Peyer's patch (tissue), 4 donors: ENCODE data around the gene GORASP1. TPM values are rescaled to one million over a fixed set of nuclear protein-coding genes. Genes with fewer than 3 reads are reported as not detected.

Experiments used
- DNase-seq, 3 donors: peaks; one replicate each; pipeline ENCODE4 v3.0.0-alpha.2; 2017 to 2019
- H3K27ac ChIP-seq, 4 donors: fragments of 200-600 bp; sonication (generic); one replicate each; pipeline ENCODE4 v1.5.1; 2016 to 2019
- H3K27me3 ChIP-seq, 2 donors: fragments of 200-600 bp; sonication (generic); one replicate each; pipeline ENCODE4 v1.5.1; 2019
- H3K36me3 ChIP-seq, 3 donors: fragments of 200-600 bp; sonication (generic); one replicate each; pipeline ENCODE4 v1.5.1; 2016 to 2019
- H3K4me1 ChIP-seq, 4 donors: fragments of 200-600 bp; sonication (generic); one replicate each; pipeline ENCODE4 v1.5.1; 2016 to 2019
- H3K4me3 ChIP-seq, 4 donors: fragments of 200-600 bp; sonication (generic); 1 replicate in 3 of 4; 2 replicates in 1 of 4; pipeline ENCODE4 v1.5.1; 2016 to 2019; ENCODE audit warnings: mild to moderate bottlenecking in 1 of 4
- H3K9me3 ChIP-seq, 4 donors: fragments of 200-600 bp; sonication (generic); one replicate each; pipeline ENCODE4 v1.5.1; 2016 to 2019; ENCODE audit warnings: mild to moderate bottlenecking in 1 of 4
- POLR2A ChIP-seq, 2 donors: fragments of 450-650 bp; IDR thresholded peaks; one replicate each; pipeline ENCODE4 v1.5.1; 2017; ENCODE audit warnings: antibody characterized with exemption in 2 of 2, mild to moderate bottlenecking in 2 of 2, moderate library complexity in 2 of 2
- total RNA-seq, 4 donors: library from RNA; depleted of rRNA; stranded (reverse); fragments of >200 nt; gene quantifications; one replicate each; pipeline ENCODE4 v1.1.0, GENCODE V29; 2016
- TF ChIP-seq, protein P1 (sequence below), 6 experiments: fragments of 450-650 bp in 4 of 6; fragments of 200-600 bp in 2 of 6; sonication (generic) in 1 of 6; IDR thresholded peaks; one replicate each; pipeline ENCODE4 v1.5.1; 2017 to 2019; ENCODE audit warnings: antibody characterized with exemption in 6 of 6, mild to moderate bottlenecking in 3 of 6, moderate library complexity in 1 of 6

GORASP1 gene
- total RNA-seq, 4 donors from 2014 or later, result 85.8 to 145 (median 128) TPM

- no peak for DNase-seq
- no peak for TF ChIP-seq POLR2A (IDR thresholded peaks at IDR 0.05)
- TF ChIP-seq, protein P1, sequence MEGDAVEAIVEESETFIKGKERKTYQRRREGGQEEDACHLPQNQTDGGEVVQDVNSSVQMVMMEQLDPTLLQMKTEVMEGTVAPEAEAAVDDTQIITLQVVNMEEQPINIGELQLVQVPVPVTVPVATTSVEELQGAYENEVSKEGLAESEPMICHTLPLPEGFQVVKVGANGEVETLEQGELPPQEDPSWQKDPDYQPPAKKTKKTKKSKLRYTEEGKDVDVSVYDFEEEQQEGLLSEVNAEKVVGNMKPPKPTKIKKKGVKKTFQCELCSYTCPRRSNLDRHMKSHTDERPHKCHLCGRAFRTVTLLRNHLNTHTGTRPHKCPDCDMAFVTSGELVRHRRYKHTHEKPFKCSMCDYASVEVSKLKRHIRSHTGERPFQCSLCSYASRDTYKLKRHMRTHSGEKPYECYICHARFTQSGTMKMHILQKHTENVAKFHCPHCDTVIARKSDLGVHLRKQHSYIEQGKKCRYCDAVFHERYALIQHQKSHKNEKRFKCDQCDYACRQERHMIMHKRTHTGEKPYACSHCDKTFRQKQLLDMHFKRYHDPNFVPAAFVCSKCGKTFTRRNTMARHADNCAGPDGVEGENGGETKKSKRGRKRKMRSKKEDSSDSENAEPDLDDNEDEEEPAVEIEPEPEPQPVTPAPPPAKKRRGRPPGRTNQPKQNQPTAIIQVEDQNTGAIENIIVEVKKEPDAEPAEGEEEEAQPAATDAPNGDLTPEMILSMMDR (IDR thresholded peaks at IDR 0.05), result no peak
- Histone ChIP-seq H3K36me3 (peaks cover 0 to 4% (median 0%) of the 10 kb centered on the region in 3 donors), H3K27me3 (no peaks in the 10 kb centered on the region), H3K4me1 (peaks cover 0 to 14% (median 2%) of the 10 kb centered on the region in 4 donors), H3K27ac (no peak overlapping the region), H3K9me3 (no peaks in the 10 kb centered on the region), H3K4me3 (no peak overlapping the region)
Measured at GRCh38 chr3:39118931-39119660, 11.7 kb upstream of the GORASP1 start.

DNA sequence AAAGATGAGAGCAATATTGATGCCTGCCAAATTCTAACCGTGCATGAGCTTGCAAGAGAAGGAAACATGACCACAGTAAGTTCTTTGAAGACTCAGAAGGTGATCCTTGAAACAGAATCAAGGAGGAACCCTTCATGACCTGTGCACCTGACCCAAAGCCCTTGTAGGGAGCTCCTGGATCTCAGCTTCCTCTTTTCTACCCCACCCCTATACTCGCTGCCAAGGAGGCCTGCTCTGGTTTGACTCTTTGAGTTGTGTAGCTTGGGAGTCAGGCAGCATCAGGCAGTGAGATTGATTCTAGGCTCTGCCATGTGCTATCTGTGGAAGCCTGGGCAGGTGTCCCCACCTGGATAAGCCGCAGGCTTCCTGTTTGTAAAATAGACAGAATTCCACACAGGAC lies 10.7 kb upstream of the GORASP1 start:
- Histone ChIP-seq H3K9me3 (no peaks in the 10 kb centered on the region), H3K36me3 (peaks cover 0 to 4% (median 0%) of the 10 kb centered on the region in 3 donors), H3K4me1 (peaks cover 0 to 14% (median 2%) of the 10 kb centered on the region in 4 donors), H3K27ac (no peak overlapping the region), H3K27me3 (no peaks in the 10 kb centered on the region), H3K4me3 (no peak overlapping the region)
- TF ChIP-seq POLR2A (IDR thresholded peaks at IDR 0.05), result no peak
- TF ChIP-seq, protein P1 (IDR thresholded peaks at IDR 0.05), result no peak
- no peak for DNase-seq

GRCh38 chr3:39115870-39116269 lies 8.4 kb upstream of the GORASP1 start:
- Histone ChIP-seq H3K4me1 (no peaks in the 10 kb centered on the region), H3K4me3 (no peak overlapping the region), H3K36me3 (peaks cover 0 to 4% (median 0%) of the 10 kb centered on the region in 3 donors), H3K27ac (no peak overlapping the region), H3K9me3 (no peaks in the 10 kb centered on the region), H3K27me3 (no peaks in the 10 kb centered on the region)
- TF ChIP-seq, protein P1 (IDR thresholded peaks at IDR 0.05), result no peak
- TF ChIP-seq POLR2A (IDR thresholded peaks at IDR 0.05), result no peak
- DNase-seq, result peak in 1 of 3 donors; percentile 34

DNA sequence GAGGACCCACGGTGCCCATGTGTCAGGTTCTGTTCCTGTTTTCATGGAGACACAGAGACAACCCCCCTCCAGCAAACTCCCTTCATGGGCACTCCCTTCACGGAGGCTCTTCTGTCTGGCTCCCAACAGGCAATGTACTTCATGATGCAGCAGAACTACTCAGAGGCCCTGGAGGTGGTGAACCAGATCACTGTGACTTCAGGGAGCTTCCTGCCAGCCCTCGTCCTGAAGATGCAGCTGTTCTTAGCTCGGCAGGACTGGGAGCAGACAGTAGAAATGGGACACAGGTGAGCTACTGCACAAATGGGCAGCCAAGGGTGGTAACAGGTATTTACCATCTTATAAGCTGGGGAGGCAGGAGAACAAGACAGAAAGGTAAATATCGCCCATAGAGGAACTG lies 7.0 kb upstream of the GORASP1 start:
- no peaks in the 10 kb centered on the region for H3K9me3 ChIP-seq
- H3K4me3 ChIP-seq, result no peak overlapping the region
- DNase-seq, result peak in 1 of 3 donors; percentile 18
- TF ChIP-seq POLR2A (IDR thresholded peaks at IDR 0.05), result no peak
- TF ChIP-seq, protein P1 (IDR thresholded peaks at IDR 0.05), result no peak
- no peaks in the 10 kb centered on the region for H3K27me3 ChIP-seq
- no peak overlapping the region for H3K27ac ChIP-seq
- H3K4me1 ChIP-seq, result no peaks in the 10 kb centered on the region
- H3K36me3 ChIP-seq, result no peaks in the 10 kb centered on the region

GRCh38 chr3:39113291-39113690 lies 5.9 kb upstream of the GORASP1 start:
- TF ChIP-seq, protein P1 (IDR thresholded peaks at IDR 0.05), result no peak
- no peak for TF ChIP-seq POLR2A (IDR thresholded peaks at IDR 0.05)
- Histone ChIP-seq H3K36me3 (no peaks in the 10 kb centered on the region), H3K4me1 (peaks cover 0 to 6% (median 2%) of the 10 kb centered on the region in 4 donors), H3K27me3 (no peaks in the 10 kb centered on the region), H3K4me3 (no peak overlapping the region), H3K27ac (no peak overlapping the region), H3K9me3 (no peaks in the 10 kb centered on the region)
- DNase-seq, result peak in 1 of 3 donors; percentile 6
